Activated T-cell treated with anti-CD3 and anti-CD28 coated beads, Interleukin-2, amount 50 U/mL, for 24 hours (primary cell): ENCODE measurements around the gene POGZ.
"Not testable (repeated sequence)": the region's sequence is repeated elsewhere in the genome, so short reads cannot be mapped to it uniquely, and the experiment has no call there.

Experiments
- DNase-seq: peaks from one replicate; pipeline ENCODE4 v3.0.0-alpha.2; 2020
- H3K27ac Mint-ChIP-seq: 2 replicates; pipeline ENCODE4 v1.8.0; 2020; ENCODE audit warnings: mild to moderate bottlenecking, mixed read lengths
- H3K27me3 Mint-ChIP-seq: 2 replicates; pipeline ENCODE4 v1.8.0; 2020; ENCODE audit warnings: mixed read lengths
- H3K36me3 Mint-ChIP-seq: 2 replicates; pipeline ENCODE4 v1.8.0; 2020; ENCODE audit warnings: low read depth, mixed read lengths
- H3K4me1 Mint-ChIP-seq: 2 replicates; pipeline ENCODE4 v1.8.0; 2020; ENCODE audit warnings: low read depth, mixed read lengths
- H3K4me3 Mint-ChIP-seq: 2 replicates; pipeline ENCODE4 v1.8.0; 2020; ENCODE audit warnings: mild to moderate bottlenecking, moderate library complexity, mixed read lengths
- H3K9me3 Mint-ChIP-seq: 2 replicates; pipeline ENCODE4 v1.8.0; 2020; ENCODE audit warnings: mixed read lengths

Gene POGZ

GRCh38 chr1:151391079-151391563 lies 68.2 kb downstream of the POGZ start:
- no peak overlapping the region for H3K4me3 Mint-ChIP-seq
- DNase-seq: no peak
- no peaks in the 10 kb centered on the region for H3K27me3 Mint-ChIP-seq
- H3K27ac Mint-ChIP-seq: no peak overlapping the region
- no peaks in the 10 kb centered on the region for H3K9me3 Mint-ChIP-seq
- no peaks in the 10 kb centered on the region for H3K4me1 Mint-ChIP-seq
- no peaks in the 10 kb centered on the region for H3K36me3 Mint-ChIP-seq

- not testable (repeated sequence) for DNase-seq, H3K9me3 Mint-ChIP-seq, H3K27me3 Mint-ChIP-seq, H3K27ac Mint-ChIP-seq, H3K4me3 Mint-ChIP-seq, H3K36me3 Mint-ChIP-seq, H3K4me1 Mint-ChIP-seq
These were observed 68.8 kb downstream of the POGZ start for GRCh38 chr1:151390221-151391078.

- no peak overlapping the region for H3K27ac Mint-ChIP-seq
- H3K4me3 Mint-ChIP-seq: no peak overlapping the region
- no peaks in the 10 kb centered on the region for H3K27me3 Mint-ChIP-seq
- DNase-seq: no peak
- no peaks in the 10 kb centered on the region for H3K4me1 Mint-ChIP-seq
- no peaks in the 10 kb centered on the region for H3K36me3 Mint-ChIP-seq
- H3K9me3 Mint-ChIP-seq: no peaks in the 10 kb centered on the region
These were observed 73.3 kb downstream of the POGZ start for GRCh38 chr1:151386002-151386401.

GRCh38 chr1:151384584-151384983 lies 74.7 kb downstream of the POGZ start:
- H3K36me3 Mint-ChIP-seq: no peaks in the 10 kb centered on the region
- H3K27me3 Mint-ChIP-seq: no peaks in the 10 kb centered on the region
- no peak overlapping the region for H3K27ac Mint-ChIP-seq
- no peak overlapping the region for H3K4me3 Mint-ChIP-seq
- no peak for DNase-seq
- H3K4me1 Mint-ChIP-seq: no peaks in the 10 kb centered on the region
- no peaks in the 10 kb centered on the region for H3K9me3 Mint-ChIP-seq

GRCh38 chr1:151377150-151377884 lies 82.0 kb downstream of the POGZ start:
- Mint-ChIP-seq H3K4me3 (no peak overlapping the region), H3K9me3 (no peaks in the 10 kb centered on the region), H3K36me3 (no peaks in the 10 kb centered on the region), H3K4me1 (no peaks in the 10 kb centered on the region), H3K27ac (no peak overlapping the region), H3K27me3 (no peaks in the 10 kb centered on the region)
- no peak for DNase-seq

GRCh38 chr1:151373196-151373595 lies 86.1 kb downstream of the POGZ start:
- no peaks in the 10 kb centered on the region for H3K4me1 Mint-ChIP-seq
- no peak for DNase-seq
- no peaks in the 10 kb centered on the region for H3K36me3 Mint-ChIP-seq
- H3K9me3 Mint-ChIP-seq: no peaks in the 10 kb centered on the region
- no peaks in the 10 kb centered on the region for H3K27me3 Mint-ChIP-seq
- H3K27ac Mint-ChIP-seq: no peak overlapping the region
- no peak overlapping the region for H3K4me3 Mint-ChIP-seq

- no peak for DNase-seq
- Mint-ChIP-seq H3K4me1 (no peaks in the 10 kb centered on the region), H3K27ac (no peak within 1 kb of the TSS), H3K4me3 (no peak within 1 kb of the TSS), H3K27me3 (no peaks in the 10 kb centered on the region), H3K36me3 (no peaks in the 10 kb centered on the region), H3K9me3 (no peaks in the 10 kb centered on the region)
These were observed 87.0 kb downstream of the POGZ start, which contains the start of gene SELENBP1 for GRCh38 chr1:151372058-151372934. Gene SELENBP1, minus strand, starts transcription at chr1:151372705. Its CDS starts 64 bp downstream, at chr1:151372641.

- H3K36me3 Mint-ChIP-seq: no peaks in the 10 kb centered on the region
- H3K4me1 Mint-ChIP-seq: no peaks in the 10 kb centered on the region
- H3K9me3 Mint-ChIP-seq: no peaks in the 10 kb centered on the region
- H3K4me3 Mint-ChIP-seq: no peak overlapping the region
- no peak for DNase-seq
- no peaks in the 10 kb centered on the region for H3K27me3 Mint-ChIP-seq
- H3K27ac Mint-ChIP-seq: no peak overlapping the region
These were observed 87.8 kb downstream of the POGZ start for GRCh38 chr1:151371370-151372057.

- Mint-ChIP-seq H3K9me3 (no peaks in the 10 kb centered on the region), H3K27me3 (no peaks in the 10 kb centered on the region), H3K4me3 (no peak overlapping the region), H3K4me1 (no peaks in the 10 kb centered on the region), H3K36me3 (no peaks in the 10 kb centered on the region), H3K27ac (no peak overlapping the region)
- no peak for DNase-seq
These were observed 88.9 kb downstream of the POGZ start for GRCh38 chr1:151370211-151370911.

- DNase-seq: no peak
- Mint-ChIP-seq H3K4me3 (no peak overlapping the region), H3K4me1 (no peaks in the 10 kb centered on the region), H3K9me3 (no peaks in the 10 kb centered on the region), H3K27ac (no peak overlapping the region), H3K27me3 (no peaks in the 10 kb centered on the region), H3K36me3 (no peaks in the 10 kb centered on the region)
These were observed 89.7 kb downstream of the POGZ start for GRCh38 chr1:151369621-151370048.

- no peaks in the 10 kb centered on the region for H3K9me3 Mint-ChIP-seq
- H3K36me3 Mint-ChIP-seq: no peaks in the 10 kb centered on the region
- no peaks in the 10 kb centered on the region for H3K4me1 Mint-ChIP-seq
- no peaks in the 10 kb centered on the region for H3K27me3 Mint-ChIP-seq
- no peak overlapping the region for H3K4me3 Mint-ChIP-seq
- no peak for DNase-seq
- no peak overlapping the region for H3K27ac Mint-ChIP-seq
These were observed 90.0 kb downstream of the POGZ start for GRCh38 chr1:151369302-151369610.

GRCh38 chr1:151368393-151369301 lies 90.6 kb downstream of the POGZ start:
- Mint-ChIP-seq H3K36me3 (no peaks in the 10 kb centered on the region), H3K4me1 (no peaks in the 10 kb centered on the region), H3K9me3 (no peaks in the 10 kb centered on the region), H3K27ac (no peak overlapping the region), H3K27me3 (no peaks in the 10 kb centered on the region), H3K4me3 (no peak overlapping the region)
- no peak for DNase-seq
